Measurements from ENCODE around the gene PDE4D.

The PDE4D gene

GRCh38 chr5:59553992-59554391 lies 339.5 kb downstream of the PDE4D start:
- DNase-seq (ENCODE audit: insufficient read length, low spot score) (no peak), FAIRE-seq (no peak)
- TF ChIP-seq CTCF (IDR thresholded peaks at IDR 0.05; ENCODE audit: insufficient read depth, missing control alignments), result no peak

GRCh38 chr5:59548807-59549357 lies 344.6 kb downstream of the PDE4D start:
- no peak for TF ChIP-seq CTCF (IDR thresholded peaks at IDR 0.05; ENCODE audit: insufficient read depth, missing control alignments)
- DNase-seq (ENCODE audit: insufficient read length, low spot score) (no peak), FAIRE-seq (no peak)

- no peak for TF ChIP-seq CTCF (IDR thresholded peaks at IDR 0.05; ENCODE audit: insufficient read depth, missing control alignments)
- no peak for DNase-seq (ENCODE audit: insufficient read length, low spot score)
- FAIRE-seq, result no peak
Measured at GRCh38 chr5:59547731-59548130, 345.8 kb downstream of the PDE4D start.

GRCh38 chr5:59544573-59544972 lies 349.0 kb downstream of the PDE4D start:
- TF ChIP-seq CTCF (IDR thresholded peaks at IDR 0.05; ENCODE audit: insufficient read depth, missing control alignments), result no peak
- DNase-seq (ENCODE audit: insufficient read length, low spot score) (no peak), FAIRE-seq (no peak)

GRCh38 chr5:59543821-59544442 lies 349.6 kb downstream of the PDE4D start:
- FAIRE-seq (no peak), DNase-seq (ENCODE audit: insufficient read length, low spot score) (no peak)
- no peak for TF ChIP-seq CTCF (IDR thresholded peaks at IDR 0.05; ENCODE audit: insufficient read depth, missing control alignments)

- no peak for TF ChIP-seq CTCF (IDR thresholded peaks at IDR 0.05; ENCODE audit: insufficient read depth, missing control alignments)
- no peak for FAIRE-seq
- DNase-seq (ENCODE audit: insufficient read length, low spot score), result no peak
Measured at GRCh38 chr5:59542851-59543820, 350.4 kb downstream of the PDE4D start.
